ENCODE measurements around the gene EIF2D.

The EIF2D gene

DNA sequence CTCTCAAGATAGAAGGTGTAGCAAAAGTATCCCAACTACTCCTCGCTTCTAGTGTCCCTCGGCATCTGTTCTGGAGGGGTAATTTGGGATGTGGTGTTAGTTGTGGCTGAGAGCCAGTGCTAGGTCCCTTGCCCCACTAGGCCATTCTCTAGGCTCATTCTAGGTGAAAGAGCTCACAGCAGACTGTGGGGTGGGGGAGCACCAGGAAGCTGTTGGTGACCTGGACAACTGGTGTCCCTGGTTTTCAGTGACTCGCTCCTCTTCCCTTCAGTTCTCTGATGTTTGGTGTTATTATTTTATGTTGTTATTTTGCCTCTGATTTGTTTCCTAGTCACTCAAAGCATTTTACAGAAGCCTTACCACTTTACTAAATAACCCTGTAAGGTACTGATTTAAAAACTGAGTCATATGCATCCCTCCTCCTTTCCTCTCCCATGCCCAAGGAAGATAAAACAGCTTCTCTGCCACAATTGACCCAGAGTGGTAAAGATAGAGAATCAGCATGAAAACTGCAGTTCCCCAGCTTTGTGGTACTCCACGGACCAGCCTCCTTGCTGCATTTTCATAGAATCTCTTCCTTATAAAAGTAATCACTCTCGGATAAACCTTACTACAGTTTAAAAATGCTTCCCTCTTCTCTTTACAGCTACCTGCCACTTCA, 37.1 kb upstream of the EIF2D start:
- TF ChIP-seq CEBPB (IDR thresholded peaks at IDR 0.05) (no peak), TCF12 (IDR thresholded peaks at IDR 0.05; ENCODE audit: low read depth) (no peak), FOXM1 (IDR thresholded peaks at IDR 0.05; ENCODE audit: borderline replicate concordance, low read depth) (no peak), EP300 (IDR thresholded peaks at IDR 0.05; ENCODE audit: borderline replicate concordance) (no peak), NFIC (IDR thresholded peaks at IDR 0.05) (no peak)
- TF ChIP-seq, protein P1, sequence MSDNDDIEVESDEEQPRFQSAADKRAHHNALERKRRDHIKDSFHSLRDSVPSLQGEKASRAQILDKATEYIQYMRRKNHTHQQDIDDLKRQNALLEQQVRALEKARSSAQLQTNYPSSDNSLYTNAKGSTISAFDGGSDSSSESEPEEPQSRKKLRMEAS (IDR thresholded peaks at IDR 0.05) = no peak

DNA sequence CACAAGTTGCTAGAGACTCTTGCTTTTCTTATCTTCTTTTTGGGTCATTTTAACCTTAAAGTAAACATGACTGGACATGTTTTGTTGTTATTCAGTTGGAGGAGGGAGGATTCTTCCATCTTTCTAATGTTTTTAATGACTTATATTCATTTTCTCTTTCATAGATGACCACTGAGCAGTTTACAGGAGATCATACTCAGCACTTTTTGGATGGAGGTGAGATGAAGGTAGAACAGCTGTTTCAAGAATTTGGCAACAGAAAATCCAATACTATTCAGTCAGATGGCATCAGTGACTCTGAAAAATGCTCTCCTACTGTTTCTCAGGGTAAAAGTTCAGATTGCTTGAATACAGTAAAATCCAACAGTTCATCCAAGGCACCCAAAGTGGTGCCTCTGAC, 35.0 kb upstream of the EIF2D start:
- TF ChIP-seq, protein P1 (IDR thresholded peaks at IDR 0.05) = no peak
- TF ChIP-seq ZBTB7A (IDR thresholded peaks at IDR 0.05; ENCODE audit: low read depth) (no peak), RAD21 (IDR thresholded peaks at IDR 0.05; ENCODE audit: low read depth) (no peak), TCF12 (IDR thresholded peaks at IDR 0.05; ENCODE audit: low read depth) (no peak), CREB1 (IDR thresholded peaks at IDR 0.05; ENCODE audit: low read depth) (no peak), TAF1 (IDR thresholded peaks at IDR 0.05; ENCODE audit: low read depth) (no peak), CEBPB (IDR thresholded peaks at IDR 0.05) (no peak)
- TF ChIP-seq, protein P2, sequence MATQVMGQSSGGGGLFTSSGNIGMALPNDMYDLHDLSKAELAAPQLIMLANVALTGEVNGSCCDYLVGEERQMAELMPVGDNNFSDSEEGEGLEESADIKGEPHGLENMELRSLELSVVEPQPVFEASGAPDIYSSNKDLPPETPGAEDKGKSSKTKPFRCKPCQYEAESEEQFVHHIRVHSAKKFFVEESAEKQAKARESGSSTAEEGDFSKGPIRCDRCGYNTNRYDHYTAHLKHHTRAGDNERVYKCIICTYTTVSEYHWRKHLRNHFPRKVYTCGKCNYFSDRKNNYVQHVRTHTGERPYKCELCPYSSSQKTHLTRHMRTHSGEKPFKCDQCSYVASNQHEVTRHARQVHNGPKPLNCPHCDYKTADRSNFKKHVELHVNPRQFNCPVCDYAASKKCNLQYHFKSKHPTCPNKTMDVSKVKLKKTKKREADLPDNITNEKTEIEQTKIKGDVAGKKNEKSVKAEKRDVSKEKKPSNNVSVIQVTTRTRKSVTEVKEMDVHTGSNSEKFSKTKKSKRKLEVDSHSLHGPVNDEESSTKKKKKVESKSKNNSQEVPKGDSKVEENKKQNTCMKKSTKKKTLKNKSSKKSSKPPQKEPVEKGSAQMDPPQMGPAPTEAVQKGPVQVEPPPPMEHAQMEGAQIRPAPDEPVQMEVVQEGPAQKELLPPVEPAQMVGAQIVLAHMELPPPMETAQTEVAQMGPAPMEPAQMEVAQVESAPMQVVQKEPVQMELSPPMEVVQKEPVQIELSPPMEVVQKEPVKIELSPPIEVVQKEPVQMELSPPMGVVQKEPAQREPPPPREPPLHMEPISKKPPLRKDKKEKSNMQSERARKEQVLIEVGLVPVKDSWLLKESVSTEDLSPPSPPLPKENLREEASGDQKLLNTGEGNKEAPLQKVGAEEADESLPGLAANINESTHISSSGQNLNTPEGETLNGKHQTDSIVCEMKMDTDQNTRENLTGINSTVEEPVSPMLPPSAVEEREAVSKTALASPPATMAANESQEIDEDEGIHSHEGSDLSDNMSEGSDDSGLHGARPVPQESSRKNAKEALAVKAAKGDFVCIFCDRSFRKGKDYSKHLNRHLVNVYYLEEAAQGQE (IDR thresholded peaks at IDR 0.05; ENCODE audit: low read depth) = no peak

DNA sequence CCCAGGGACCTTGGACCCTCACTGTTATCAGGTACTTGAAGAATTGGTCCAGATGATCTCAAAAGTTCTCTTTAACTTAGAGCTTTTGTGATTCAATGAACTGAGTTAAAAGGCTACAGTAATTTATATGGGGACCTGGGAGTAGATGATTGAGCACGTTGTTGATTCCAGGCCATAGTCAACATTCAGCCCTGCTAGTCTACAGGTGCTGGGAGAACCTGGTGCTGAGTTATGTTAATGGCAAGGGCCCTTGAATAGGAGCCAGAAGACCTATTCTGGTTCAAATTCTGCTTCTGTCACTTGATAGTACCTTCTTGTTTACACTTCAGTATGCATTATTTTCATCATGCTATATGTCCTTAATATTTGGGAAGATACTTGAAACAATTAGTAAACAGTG, 34.2 kb upstream of the EIF2D start:
- no peak for TF ChIP-seq RAD21 (IDR thresholded peaks at IDR 0.05; ENCODE audit: low read depth)
- no peak for TF ChIP-seq NFIC (IDR thresholded peaks at IDR 0.05)
- TF ChIP-seq EGR1 (IDR thresholded peaks at IDR 0.05) = no peak
- no peak for TF ChIP-seq TEAD4 (IDR thresholded peaks at IDR 0.05)
- TF ChIP-seq CREB1 (IDR thresholded peaks at IDR 0.05; ENCODE audit: low read depth) = no peak
- TF ChIP-seq CEBPB (IDR thresholded peaks at IDR 0.05) = no peak
- TF ChIP-seq, protein P1 (IDR thresholded peaks at IDR 0.05) = no peak
- no peak for TF ChIP-seq FOXM1 (IDR thresholded peaks at IDR 0.05; ENCODE audit: borderline replicate concordance, low read depth)
- TF ChIP-seq TCF12 (IDR thresholded peaks at IDR 0.05; ENCODE audit: low read depth) = no peak
- TF ChIP-seq TAF1 (IDR thresholded peaks at IDR 0.05; ENCODE audit: low read depth) = no peak
- TF ChIP-seq ZBTB7A (IDR thresholded peaks at IDR 0.05; ENCODE audit: low read depth) = no peak
- TF ChIP-seq, protein P2 (IDR thresholded peaks at IDR 0.05; ENCODE audit: low read depth) = no peak
- TF ChIP-seq, protein P3, sequence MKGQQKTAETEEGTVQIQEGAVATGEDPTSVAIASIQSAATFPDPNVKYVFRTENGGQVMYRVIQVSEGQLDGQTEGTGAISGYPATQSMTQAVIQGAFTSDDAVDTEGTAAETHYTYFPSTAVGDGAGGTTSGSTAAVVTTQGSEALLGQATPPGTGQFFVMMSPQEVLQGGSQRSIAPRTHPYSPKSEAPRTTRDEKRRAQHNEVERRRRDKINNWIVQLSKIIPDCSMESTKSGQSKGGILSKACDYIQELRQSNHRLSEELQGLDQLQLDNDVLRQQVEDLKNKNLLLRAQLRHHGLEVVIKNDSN (IDR thresholded peaks at IDR 0.05) = no peak
- no peak for TF ChIP-seq EP300 (IDR thresholded peaks at IDR 0.05; ENCODE audit: borderline replicate concordance)
- no peak for TF ChIP-seq YY1 (IDR thresholded peaks at IDR 0.05; ENCODE audit: low read depth)

DNA sequence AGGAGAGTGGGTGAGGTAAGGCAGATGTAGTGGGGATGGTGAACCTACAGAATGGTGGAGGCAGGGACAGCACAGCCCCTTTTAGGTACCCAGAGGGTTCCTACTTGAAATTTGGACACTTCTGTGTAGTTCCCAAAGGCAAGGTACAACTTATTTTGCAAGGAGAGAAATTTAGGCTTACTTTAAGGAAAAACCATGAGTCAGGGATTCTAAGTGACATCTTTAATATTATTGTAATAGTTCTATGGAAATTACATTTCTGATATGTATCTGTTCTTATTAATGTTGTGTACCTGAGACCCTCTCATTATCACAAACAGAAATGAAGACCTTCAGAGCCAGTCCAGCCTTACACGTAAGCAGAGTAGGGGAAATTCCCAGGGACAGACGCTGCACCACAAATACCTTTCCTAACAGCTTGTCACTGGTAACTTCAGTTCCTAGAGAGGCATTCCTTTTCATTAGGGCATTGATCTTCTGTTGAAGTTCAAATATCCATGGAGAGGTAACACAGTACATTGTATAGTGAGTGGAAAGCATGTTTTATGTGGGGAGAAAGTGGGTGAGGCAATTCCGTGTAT, 30.9 kb upstream of the EIF2D start:
- TF ChIP-seq, protein P1 (IDR thresholded peaks at IDR 0.05) = no peak
- TF ChIP-seq, protein P3 (IDR thresholded peaks at IDR 0.05) = no peak
- TF ChIP-seq TAF1 (IDR thresholded peaks at IDR 0.05; ENCODE audit: low read depth) (no peak), EP300 (IDR thresholded peaks at IDR 0.05; ENCODE audit: borderline replicate concordance) (no peak), CEBPB (IDR thresholded peaks at IDR 0.05) (no peak), CREB1 (IDR thresholded peaks at IDR 0.05; ENCODE audit: low read depth) (no peak), NFIC (IDR thresholded peaks at IDR 0.05) (no peak), TCF12 (IDR thresholded peaks at IDR 0.05; ENCODE audit: low read depth) (no peak), FOXM1 (IDR thresholded peaks at IDR 0.05; ENCODE audit: borderline replicate concordance, low read depth) (no peak), EGR1 (IDR thresholded peaks at IDR 0.05) (no peak)
- TF ChIP-seq, protein P2 (IDR thresholded peaks at IDR 0.05; ENCODE audit: low read depth) = no peak
